Activated T-helper 2 cell treated with anti-CD3 and anti-CD28 coated beads, Interferon-gamma antibody, Interleukin-2, Interleukin-4, amounts not matched to agents 10 μg/mL and 5 μg/mL and 100 μg/mL, durations not matched to agents 14 hours and 24 hours and 36 hours (primary cell): ENCODE data around the gene TNFRSF21. TPM values are rescaled to one million over a fixed set of nuclear protein-coding genes. Genes with fewer than 3 reads are reported as not detected.
"Not testable (repeated sequence)": the region's sequence is repeated elsewhere in the genome, so short reads cannot be mapped to it uniquely, and the experiment has no call there.

Experiments
- DNase-seq: peaks from one replicate; pipeline ENCODE4 v3.0.0; 2021; ENCODE audit warnings: low spot score
- H3K27ac Mint-ChIP-seq: one replicate; pipeline ENCODE4 v1.8.0; 2021; ENCODE audit warnings: mixed read lengths
- H3K27me3 Mint-ChIP-seq: one replicate; pipeline ENCODE4 v1.8.0; 2021; ENCODE audit warnings: low read depth, mixed read lengths
- H3K36me3 Mint-ChIP-seq: one replicate; pipeline ENCODE4 v1.8.0; 2021; ENCODE audit warnings: low read depth, mixed read lengths
- H3K4me1 Mint-ChIP-seq: one replicate; pipeline ENCODE4 v1.8.0; 2021; ENCODE audit warnings: low read depth, mixed read lengths
- H3K4me3 Mint-ChIP-seq: one replicate; pipeline ENCODE4 v1.8.0; 2021; ENCODE audit warnings: low read depth, mild to moderate bottlenecking, moderate library complexity, mixed read lengths
- H3K9me3 Mint-ChIP-seq: one replicate; pipeline ENCODE4 v1.8.0; 2021; ENCODE audit warnings: mixed read lengths
- intact Hi-C: fragments of 100-400 bp; cut with micrococcal nuclease; formaldehyde crosslinking; loops from one replicate; pipeline ENCODE4 v1.15.1; 2023
- total RNA-seq: library from RNA; stranded (reverse); gene quantifications from 2 replicates; pipeline ENCODE4 v1.2.3, GENCODE V29; 2022

TNFRSF21 gene
- total RNA-seq, 1 donor from 2014 or later = 2.7 TPM

DNA sequence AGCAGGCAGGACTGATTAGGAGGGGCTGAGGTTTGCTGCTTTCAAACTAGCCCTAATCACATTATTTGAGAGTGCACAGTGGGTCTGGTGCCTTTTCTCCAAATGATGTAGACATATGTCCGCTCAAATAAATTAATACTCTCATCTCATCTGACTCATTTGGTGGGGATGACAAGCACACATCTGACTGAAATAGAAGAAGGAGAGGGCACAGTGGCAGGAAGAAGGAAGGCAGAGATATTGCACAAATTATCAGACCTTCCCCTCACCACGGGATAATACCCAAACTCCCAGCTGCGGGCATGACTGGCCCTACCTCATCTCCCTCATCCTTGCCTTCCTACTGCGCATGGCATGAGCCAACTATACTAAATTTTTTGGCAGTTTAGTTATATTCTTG lies 33.9 kb upstream of the TNFRSF21 start:
- no peaks in the 10 kb centered on the region for H3K4me1 Mint-ChIP-seq
- peaks cover 4% of the 10 kb centered on the region for H3K27me3 Mint-ChIP-seq
- no peak for DNase-seq
- intact Hi-C loops = no loop called here
- no peak overlapping the region for H3K27ac Mint-ChIP-seq
- H3K9me3 Mint-ChIP-seq = no peaks in the 10 kb centered on the region
- H3K4me3 Mint-ChIP-seq = no peak overlapping the region
- H3K36me3 Mint-ChIP-seq = no peaks in the 10 kb centered on the region

DNA sequence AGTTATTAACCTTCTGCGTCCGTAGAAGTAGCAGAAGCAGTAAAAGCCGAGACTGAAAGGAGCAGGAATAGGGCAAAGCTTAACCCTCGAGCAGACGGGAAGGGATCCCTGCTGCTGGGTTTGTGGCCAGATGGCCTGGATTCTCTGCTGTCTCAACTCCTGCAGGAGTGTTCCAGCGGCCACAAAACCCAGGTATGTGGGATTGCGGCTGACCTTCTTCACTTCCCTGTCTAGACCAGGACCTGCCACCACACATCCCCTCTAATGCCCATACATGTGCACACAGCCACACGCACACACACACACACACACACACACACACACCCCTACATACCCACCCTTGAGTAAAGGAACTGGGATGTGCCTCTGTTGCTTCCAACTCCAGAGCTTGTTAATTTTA lies 33.1 kb upstream of the TNFRSF21 start:
- no peaks in the 10 kb centered on the region for H3K9me3 Mint-ChIP-seq
- H3K36me3 Mint-ChIP-seq = no peaks in the 10 kb centered on the region
- H3K27me3 Mint-ChIP-seq = peaks cover 4% of the 10 kb centered on the region
- no peak overlapping the region for H3K4me3 Mint-ChIP-seq
- intact Hi-C loops = no loop called here
- no peak overlapping the region for H3K27ac Mint-ChIP-seq
- no peak for DNase-seq
- no peaks in the 10 kb centered on the region for H3K4me1 Mint-ChIP-seq

DNA sequence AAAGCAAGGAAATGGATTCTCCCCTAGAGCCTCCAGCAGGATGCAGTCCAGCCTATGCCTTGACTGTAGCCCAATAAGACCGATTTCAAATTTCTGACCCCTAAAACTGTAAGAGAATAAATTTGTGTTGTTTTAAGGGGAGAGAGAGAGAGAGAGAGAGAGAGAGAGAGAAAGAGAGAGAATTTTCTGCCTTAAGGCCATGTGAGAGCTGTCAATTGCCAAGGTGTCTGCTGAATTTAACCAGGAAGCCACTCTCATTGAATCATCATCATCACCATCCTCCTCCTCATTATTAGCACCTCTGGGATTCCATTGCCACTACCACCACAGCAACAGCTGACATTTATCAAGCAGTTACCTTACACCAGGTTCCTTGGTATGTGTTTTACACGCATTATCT lies 27.8 kb upstream of the TNFRSF21 start:
- Mint-ChIP-seq H3K27me3 (peaks cover 9% of the 10 kb centered on the region), H3K4me1 (no peaks in the 10 kb centered on the region), H3K27ac (no peak overlapping the region), H3K36me3 (no peaks in the 10 kb centered on the region), H3K9me3 (no peaks in the 10 kb centered on the region), H3K4me3 (no peak overlapping the region)
- DNase-seq = no peak
- intact Hi-C loops = no loop called here

DNA sequence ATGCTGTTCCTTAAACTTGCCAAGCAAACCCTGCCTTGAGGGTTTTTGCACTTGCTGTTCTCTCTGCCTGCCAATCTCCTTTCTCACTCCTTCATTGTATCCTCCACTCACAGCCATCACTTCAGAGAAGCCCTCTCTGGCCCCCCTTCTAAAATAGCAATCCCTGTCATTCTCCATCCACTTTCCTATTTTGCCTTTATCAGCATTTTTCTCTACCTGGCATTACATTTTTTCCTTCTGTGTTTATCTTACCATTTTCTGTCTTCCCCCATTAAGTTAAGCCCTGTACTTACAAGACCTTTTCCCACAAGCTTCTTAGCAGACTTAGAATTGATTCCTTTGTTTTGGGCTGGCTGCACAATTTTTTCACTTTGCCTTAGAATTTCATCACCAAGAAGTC lies 26.6 kb upstream of the TNFRSF21 start:
- Mint-ChIP-seq H3K27me3 (peaks cover 9% of the 10 kb centered on the region), H3K4me3 (no peak overlapping the region), H3K4me1 (no peaks in the 10 kb centered on the region), H3K36me3 (no peaks in the 10 kb centered on the region), H3K27ac (no peak overlapping the region), H3K9me3 (no peaks in the 10 kb centered on the region)
- no peak for DNase-seq
- intact Hi-C loops = no loop called here

DNA sequence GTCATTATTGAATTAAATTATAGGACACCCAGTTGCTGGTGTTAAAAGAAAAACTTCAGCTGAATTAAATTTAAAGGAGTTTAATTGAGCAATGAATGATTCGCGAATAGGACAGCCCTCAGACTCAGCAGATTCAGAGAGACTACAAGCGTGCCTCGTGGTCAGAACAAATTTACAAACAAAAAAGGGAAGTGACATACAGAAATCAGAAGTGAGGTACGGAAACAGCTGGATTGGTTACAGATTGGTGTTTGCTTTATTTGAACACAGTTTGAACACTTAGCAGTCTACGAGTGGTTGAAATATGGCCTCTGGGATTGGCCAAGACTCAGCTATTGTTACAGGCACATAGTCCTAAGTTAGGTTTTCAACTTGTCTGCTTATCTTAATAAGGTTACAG lies 25.8 kb upstream of the TNFRSF21 start:
- no peak overlapping the region for H3K27ac Mint-ChIP-seq
- H3K36me3 Mint-ChIP-seq = no peaks in the 10 kb centered on the region
- intact Hi-C loops = no loop called here
- H3K4me1 Mint-ChIP-seq = no peaks in the 10 kb centered on the region
- H3K4me3 Mint-ChIP-seq = no peak overlapping the region
- H3K27me3 Mint-ChIP-seq = peaks cover 11% of the 10 kb centered on the region
- H3K9me3 Mint-ChIP-seq = no peaks in the 10 kb centered on the region
- no peak for DNase-seq

DNA sequence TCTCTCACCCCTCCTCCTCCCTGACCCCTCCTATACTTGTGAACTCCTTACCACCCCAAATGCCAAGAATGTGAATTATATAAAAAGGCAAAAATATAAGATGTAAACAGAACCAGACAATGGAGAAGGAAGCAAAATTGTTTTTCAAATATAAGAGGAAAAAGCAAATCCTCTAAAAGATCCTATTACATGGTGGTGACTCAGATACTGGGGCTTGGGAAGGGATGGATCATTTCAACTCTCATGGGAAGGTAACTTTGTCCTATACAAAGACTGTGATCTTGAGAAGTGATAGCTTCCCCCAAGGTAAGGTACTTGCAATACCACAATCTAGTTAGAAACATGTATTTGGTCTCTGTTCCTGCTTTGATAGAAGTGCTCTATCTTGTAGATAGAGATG lies 24.6 kb upstream of the TNFRSF21 start:
- intact Hi-C loops = no loop called here
- H3K9me3 Mint-ChIP-seq = no peaks in the 10 kb centered on the region
- no peak for DNase-seq
- H3K27ac Mint-ChIP-seq = no peak overlapping the region
- no peak overlapping the region for H3K4me3 Mint-ChIP-seq
- no peaks in the 10 kb centered on the region for H3K36me3 Mint-ChIP-seq
- H3K27me3 Mint-ChIP-seq = peaks cover 11% of the 10 kb centered on the region
- no peaks in the 10 kb centered on the region for H3K4me1 Mint-ChIP-seq

DNA sequence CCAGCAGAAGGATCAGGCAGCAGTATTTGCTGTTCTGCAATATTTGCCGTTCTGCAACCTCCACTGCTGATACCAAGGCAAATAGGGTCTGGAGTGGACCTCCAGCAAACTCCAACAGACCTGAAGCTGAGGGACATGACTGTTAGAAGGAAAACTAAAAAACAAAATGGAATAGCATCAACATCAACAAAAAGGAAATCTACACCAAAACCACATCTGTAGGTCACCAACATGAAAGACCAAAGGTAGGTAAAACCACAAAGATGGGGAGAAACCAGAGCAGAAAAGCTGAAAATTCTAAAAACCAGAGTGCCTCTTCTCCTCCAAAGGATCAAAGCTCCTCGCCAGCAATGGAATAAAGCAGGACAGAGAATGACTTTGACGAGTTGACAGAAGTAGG lies 18.9 kb upstream of the TNFRSF21 start:
- DNase-seq, H3K9me3 Mint-ChIP-seq, H3K4me1 Mint-ChIP-seq, H3K27ac Mint-ChIP-seq, H3K4me3 Mint-ChIP-seq, intact Hi-C loops, H3K36me3 Mint-ChIP-seq: not testable (repeated sequence)
- peaks cover 25% of the 10 kb centered on the region for H3K27me3 Mint-ChIP-seq

DNA sequence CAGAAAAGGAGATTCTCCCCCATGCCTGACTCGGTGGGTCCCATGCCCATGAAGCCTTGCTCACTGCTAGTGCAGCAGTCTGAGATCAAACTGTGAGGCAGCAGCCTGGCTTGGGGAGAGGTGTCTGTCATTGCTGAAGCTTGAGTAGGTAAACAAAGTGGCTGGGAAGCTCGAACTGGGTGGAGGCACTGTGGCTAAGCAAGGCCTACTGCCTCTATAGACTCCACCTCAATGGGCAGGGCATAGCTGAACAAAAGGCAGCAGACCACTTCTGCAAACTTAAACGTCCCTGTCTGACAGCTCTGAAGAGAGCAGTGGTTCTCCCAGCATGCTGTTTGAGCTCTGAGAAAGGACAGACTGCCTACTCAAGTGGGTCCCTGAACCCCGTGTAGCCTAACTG lies 18.4 kb upstream of the TNFRSF21 start:
- H3K9me3 Mint-ChIP-seq, H3K27ac Mint-ChIP-seq, H3K4me1 Mint-ChIP-seq, DNase-seq, H3K4me3 Mint-ChIP-seq, H3K36me3 Mint-ChIP-seq, intact Hi-C loops: not testable (repeated sequence)
- H3K27me3 Mint-ChIP-seq = peaks cover 25% of the 10 kb centered on the region

DNA sequence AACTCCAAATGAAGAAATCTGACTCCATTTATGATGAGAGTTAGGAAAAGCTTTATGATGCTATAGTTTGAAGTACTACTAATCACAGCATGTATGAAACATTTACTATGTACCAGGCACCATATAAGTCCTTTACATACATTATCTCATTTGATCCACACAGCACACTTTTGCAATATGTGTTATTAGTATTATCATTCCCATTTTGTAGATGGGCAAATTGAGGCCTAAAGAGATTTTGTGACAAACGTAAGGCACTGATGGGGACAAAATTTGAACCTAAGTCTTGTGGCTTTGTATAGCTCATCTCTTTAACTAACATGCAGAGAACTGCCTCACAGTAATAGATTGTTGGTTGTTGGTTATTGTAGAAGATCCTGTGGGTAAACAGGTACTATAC lies 14.2 kb upstream of the TNFRSF21 start:
- H3K36me3 Mint-ChIP-seq = no peaks in the 10 kb centered on the region
- no peak overlapping the region for H3K27ac Mint-ChIP-seq

DNA sequence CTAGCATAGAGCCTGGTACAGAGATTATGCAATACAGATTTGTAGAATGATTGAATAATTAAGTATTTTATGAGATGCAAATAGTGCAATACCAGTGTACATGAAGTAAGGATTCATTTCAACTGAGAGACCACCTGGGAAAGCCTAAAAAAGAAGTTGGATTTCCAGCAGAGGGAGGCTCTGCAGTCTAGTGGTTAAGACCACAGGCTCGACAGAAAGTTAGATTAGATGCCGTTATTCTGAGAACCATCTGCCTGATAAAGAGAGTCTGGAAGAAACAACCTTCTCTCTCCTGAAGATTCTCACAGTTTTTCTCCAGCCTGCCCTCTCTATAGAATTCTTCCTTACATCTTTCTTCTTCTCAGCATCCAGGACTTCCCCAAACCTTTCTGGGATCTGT lies 13.6 kb upstream of the TNFRSF21 start:
- Mint-ChIP-seq H3K4me3 (no peak overlapping the region), H3K36me3 (no peaks in the 10 kb centered on the region), H3K27me3 (peaks cover 35% of the 10 kb centered on the region), H3K4me1 (peaks cover 10% of the 10 kb centered on the region), H3K9me3 (no peaks in the 10 kb centered on the region), H3K27ac (no peak overlapping the region)
- intact Hi-C loops = no loop called here
- DNase-seq = no peak

More for the DNA sequence above, 14.2 kb upstream of the TNFRSF21 start:
- Mint-ChIP-seq H3K4me1 (peaks cover 12% of the 10 kb centered on the region), H3K27me3 (peaks cover 39% of the 10 kb centered on the region), H3K9me3 (no peaks in the 10 kb centered on the region), H3K4me3 (no peak overlapping the region)
- no peak for DNase-seq
- intact Hi-C loops = no loop called here

DNA sequence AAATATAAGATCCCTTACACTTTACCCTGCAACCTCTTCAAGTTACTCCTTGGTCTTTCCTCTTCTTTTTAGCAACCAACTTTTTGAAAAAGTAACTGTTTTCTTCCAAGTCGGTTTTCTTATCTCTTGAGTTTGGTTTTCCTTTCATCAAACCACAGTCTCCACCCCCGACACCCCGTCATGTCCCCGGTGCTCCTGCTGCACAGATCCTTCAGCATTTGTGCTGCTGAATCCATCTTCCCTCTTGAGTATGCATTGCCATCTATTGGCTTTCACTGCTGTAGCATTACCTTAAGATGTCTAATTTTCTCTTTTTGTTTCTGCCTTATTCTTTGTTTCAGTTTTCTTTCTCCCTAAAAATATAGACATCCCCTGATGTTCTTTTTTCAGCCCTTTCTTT lies 11.9 kb upstream of the TNFRSF21 start:
- no peaks in the 10 kb centered on the region for H3K9me3 Mint-ChIP-seq
- no peak overlapping the region for H3K27ac Mint-ChIP-seq
- intact Hi-C loops = no loop called here
- peaks cover 43% of the 10 kb centered on the region for H3K27me3 Mint-ChIP-seq
- H3K36me3 Mint-ChIP-seq = no peaks in the 10 kb centered on the region
- H3K4me3 Mint-ChIP-seq = no peak overlapping the region
- H3K4me1 Mint-ChIP-seq = peaks cover 10% of the 10 kb centered on the region
- no peak for DNase-seq

DNA sequence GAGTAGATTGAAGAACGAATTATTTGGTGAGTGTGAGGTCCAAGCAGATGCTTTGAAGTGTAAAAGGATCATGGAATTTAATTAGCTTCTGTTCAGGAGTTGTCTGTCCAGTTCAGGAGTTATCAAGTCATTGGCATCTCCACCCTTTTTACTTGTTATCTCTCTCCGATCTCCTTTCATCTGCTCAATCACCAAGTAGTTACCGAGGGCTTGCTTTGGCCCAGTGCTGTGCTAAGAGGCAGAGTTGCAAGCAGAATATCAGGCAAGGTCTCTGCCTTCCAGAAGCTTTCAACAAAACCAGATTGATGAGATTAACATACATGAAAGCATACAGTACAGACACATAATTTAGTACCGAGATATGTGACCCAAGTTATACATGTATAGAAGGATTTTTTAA lies 10.2 kb upstream of the TNFRSF21 start:
- DNase-seq = no peak
- peaks cover 10% of the 10 kb centered on the region for H3K4me1 Mint-ChIP-seq
- H3K27me3 Mint-ChIP-seq = peaks cover 34% of the 10 kb centered on the region
- H3K36me3 Mint-ChIP-seq = no peaks in the 10 kb centered on the region
- H3K9me3 Mint-ChIP-seq = no peaks in the 10 kb centered on the region
- no peak overlapping the region for H3K4me3 Mint-ChIP-seq
- intact Hi-C loops = no loop called here
- no peak overlapping the region for H3K27ac Mint-ChIP-seq

DNA sequence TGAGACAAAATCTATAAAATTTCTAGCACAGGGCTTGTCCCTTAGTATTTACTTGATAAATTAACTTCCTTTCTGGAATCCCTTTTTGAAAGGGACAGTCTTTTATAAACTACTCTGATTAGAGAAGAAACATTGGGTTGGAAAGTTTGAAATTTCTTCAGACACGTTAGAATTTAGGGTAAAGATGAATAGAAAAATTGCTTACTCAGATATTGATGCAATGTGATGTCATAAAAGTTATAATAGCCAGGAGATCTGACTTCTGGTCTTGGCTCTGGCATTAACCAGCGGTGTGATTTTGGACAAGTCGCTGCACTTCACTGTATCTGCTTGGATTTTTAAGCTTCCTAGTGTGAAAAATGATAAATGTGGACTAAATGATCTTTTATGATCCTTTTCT lies 9.7 kb upstream of the TNFRSF21 start:
- Mint-ChIP-seq H3K27me3 (peaks cover 35% of the 10 kb centered on the region), H3K4me3 (no peak overlapping the region), H3K36me3 (no peaks in the 10 kb centered on the region), H3K4me1 (peaks cover 10% of the 10 kb centered on the region), H3K9me3 (no peaks in the 10 kb centered on the region), H3K27ac (no peak overlapping the region)
- intact Hi-C loops = no loop called here
- no peak for DNase-seq

DNA sequence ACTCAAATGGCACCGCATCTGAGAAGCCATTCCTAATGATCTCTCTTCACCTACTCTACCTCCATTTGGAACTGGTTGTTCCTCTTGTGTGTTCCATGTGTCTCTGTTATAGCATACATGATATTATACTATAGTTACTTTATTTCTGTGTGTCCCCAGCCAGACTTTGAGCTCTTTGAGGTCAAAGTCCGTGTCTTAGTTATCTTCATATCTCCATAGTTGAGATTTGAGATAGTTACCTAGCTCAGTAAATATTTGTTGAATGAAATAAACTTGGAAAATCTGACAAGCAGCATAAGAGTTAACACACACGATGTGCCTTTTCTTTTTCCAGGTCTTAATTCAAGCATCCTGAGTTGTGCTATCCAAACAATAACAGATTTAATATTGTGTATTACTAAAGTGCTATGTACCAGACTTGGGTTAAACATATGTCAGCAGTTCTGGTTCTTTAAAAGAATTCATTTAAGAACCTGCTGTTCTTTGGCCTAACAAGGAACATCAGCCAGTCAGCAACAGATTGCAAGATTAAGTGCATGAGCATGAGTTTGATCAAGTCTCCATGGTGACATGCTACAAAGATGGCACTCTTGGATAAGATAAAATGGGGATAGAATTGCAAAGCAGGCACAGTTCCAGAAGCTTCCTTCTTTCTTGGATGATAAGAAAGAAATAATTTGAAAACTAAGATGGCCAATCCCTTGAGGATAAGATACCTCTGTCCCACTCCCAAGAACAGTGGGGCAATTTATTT lies 8.7 kb upstream of the TNFRSF21 start:
- Mint-ChIP-seq H3K4me1 (peaks cover 10% of the 10 kb centered on the region), H3K27ac (no peak overlapping the region), H3K27me3 (peaks cover 32% of the 10 kb centered on the region), H3K36me3 (no peaks in the 10 kb centered on the region), H3K9me3 (no peaks in the 10 kb centered on the region), H3K4me3 (no peak overlapping the region)
- no peak for DNase-seq
- intact Hi-C loops = no loop called here
